ENCODE results near the gene CCDC57.

CCDC57 gene

DNA sequence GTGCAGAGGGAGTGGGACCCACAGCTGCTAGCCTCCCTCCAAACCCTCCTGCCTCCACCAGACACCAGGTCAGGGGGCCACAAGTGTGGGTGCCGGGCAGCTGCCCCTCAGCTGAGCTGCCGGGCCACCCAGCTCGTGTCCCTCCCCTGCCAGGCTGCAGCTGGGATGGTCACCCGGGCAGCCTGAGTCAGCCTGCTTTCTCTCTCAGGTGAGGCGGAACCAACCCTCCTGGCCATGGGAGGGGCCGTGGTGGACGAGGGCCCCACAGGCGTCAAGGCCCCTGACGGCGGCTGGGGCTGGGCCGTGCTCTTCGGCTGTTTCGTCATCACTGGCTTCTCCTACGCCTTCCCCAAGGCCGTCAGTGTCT is 23.1 kb upstream of the CCDC57 start:
- DNase-seq (ENCODE audit: low read depth) = no peak

DNA sequence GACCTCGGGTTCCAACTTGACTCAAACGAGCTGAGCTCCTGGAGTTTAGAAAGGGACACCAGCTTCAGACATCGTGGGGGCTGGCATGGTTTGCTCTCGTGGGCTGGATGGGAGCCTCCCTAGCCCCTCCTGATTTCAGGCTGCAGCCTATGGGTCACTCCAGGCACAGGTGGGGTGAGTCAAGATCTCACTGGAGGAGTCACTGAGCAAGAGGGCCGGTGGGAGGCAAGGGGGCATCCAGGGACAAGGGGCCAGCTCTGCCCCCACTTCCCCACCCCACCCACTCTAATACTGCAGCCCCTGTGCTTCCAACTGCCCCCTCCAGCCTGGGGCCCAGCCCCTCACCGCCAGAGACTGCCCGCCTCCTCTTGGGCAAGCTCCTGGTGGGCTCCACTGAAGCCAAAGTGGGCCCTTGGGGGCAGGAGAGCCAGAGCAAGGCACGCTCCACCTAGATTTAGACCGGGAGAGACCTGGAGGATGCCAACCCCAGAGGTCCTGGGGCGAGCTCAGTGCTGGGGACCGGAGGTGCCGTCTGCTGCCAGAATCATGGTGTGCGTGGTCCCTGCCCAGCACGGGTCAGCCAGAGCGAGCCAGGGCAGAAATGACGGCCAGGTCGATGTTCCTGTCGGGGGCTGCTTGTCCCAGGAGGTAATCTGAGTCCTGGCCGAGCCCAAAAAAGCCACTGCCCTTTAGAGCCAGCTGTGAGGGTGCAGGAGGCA is 22.6 kb upstream of the CCDC57 start:
- no peak for DNase-seq (ENCODE audit: low read depth)

DNA sequence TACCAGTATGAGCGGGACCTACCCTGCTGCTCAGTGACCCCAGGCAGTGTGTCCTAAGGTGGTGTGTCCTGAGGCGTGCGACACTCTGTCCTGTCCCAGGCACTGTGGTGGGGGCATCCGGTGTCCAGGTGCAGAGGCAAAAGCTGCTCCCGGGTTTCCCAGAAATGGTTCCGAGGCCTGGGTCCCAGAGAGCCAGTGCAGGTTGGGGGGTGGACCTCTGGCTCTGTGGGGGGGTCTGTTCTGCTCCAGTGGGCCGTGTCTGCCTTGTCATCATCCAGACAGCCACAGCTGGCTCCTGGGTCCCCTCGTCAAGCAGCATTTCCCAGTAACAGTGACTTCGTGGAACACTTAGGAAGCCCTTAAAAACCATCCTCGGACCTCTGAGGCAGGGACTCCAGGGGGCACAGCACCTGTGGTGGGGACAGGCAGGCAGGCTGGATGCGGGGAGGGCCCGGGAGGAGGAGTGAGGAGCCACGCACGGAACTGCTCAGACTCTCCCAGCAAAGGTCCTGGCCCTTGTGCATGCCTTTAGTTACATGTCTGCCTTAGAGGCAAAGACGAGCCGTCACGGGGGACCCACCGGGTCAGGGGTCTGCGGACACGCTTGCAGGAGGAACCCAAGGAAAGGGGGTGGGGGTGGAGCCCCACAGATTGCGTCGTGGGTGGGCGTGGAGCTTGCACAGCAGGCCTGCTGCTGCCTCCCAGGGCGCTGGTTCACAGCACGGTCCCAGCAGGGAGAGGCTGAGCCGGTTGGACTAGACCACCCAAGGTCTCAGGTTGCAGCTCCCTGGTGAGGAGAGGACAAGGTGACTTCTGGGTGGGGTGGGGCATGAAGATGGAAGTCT is 21.8 kb upstream of the CCDC57 start:
- no peak for DNase-seq (ENCODE audit: low read depth)

DNA sequence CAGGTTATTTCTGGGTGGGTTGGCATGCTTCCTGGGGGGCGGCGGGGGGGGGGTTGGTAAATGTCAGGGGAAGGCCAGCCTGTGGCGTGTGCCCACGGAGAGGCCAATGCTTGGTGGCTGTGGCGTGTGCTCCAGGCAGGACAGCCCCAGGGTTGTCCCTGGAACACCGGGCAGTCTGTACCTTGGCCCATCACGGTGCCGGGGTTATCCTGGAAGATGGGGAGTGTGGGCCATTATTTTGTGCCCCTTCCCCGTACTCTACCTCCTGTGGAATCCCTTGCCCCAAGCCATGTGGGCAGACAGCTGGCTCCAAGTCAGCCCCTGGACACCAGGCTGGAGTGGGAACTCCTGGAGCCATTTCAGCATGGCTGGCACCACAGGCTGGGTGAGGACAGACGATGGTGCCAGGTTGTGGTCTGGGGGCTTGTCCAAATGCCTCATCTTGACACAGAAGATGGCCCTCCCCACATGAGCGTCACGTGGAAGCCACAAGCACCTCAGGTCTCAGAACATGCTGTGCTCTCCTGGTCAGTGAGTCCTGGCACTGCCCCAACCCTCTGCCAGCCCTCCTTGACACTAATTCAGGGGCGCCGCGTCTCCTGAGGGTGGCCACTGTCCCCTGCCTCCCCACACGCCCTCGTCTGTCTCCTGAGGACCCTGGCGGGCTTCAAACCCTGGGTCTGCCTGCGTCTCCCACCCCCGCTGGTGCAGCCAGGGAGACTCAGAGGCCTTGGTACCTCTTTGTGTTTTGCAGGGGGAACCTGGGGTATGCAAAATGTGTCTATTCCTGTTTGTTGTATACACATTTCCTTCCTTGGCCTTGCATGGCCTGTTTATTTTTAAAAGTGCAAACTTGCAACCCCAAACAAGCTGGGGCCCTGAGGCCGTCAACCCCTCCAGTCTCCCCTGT is 20.5 kb upstream of the CCDC57 start:
- DNase-seq (ENCODE audit: low read depth) = no peak

DNA sequence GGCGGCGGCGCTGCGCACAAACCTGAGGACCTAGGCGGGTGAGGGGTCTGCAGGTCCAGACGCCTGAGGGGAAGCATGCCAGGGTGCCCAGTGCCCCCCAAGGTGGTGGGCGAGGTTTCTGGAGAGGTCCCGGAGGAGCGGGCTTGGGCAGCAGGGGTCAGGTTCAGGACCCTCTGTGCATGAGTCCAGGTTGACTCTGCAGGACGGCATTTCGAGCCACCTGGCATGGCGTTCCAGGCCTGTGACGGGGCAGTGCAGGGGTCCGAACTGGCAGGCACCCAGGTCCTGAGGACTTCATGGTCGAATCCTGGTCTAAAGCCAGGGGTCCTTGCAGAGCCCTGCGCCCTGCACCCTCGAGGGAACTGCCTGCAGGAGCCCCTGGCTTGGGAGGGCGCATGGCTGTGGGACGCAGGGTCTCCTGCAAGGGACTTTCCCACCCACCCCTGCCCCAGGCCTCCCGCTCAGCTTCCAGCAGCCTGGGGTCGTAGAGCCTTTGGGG is 19.7 kb upstream of the CCDC57 start:
- no peak for DNase-seq (ENCODE audit: low read depth)

DNA sequence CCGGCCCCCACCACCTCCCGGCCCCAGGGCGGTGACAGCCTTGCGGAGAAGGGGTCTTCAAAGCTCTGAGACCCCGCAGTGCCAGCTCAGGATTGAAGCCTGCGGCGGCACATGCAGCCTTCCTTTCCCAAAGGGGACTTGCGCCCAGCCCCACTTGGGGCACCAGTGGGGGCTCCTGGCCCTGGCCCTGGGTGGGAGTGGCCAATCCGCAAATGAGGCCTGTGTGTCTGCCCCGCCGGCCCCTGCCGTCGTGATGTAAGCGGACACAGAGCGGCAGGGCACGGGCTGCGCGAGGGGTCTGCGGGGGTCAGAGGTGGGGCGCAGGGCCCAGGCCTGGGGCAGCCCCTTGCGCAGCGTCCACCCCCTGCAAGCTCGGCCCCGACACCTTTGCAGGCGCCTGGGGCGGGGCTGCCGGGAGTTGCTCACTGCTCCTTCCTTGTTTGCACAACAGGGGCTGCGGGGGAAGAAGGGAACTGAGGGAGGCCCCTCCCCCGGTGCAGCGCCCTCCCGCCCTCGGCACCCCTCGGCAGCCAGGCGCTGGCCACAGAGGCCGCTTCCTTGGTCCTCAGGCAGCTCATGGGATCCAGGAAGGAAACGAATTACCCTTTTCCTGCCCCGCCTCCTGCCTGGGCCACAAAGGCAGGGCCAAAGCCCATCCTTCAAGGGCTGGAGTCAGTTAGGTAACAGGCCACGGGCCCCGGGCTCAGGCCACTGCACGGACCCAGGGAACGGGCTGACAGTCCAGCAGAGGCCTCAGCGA is 19.1 kb upstream of the CCDC57 start:
- no peak for DNase-seq (ENCODE audit: low read depth)

DNA sequence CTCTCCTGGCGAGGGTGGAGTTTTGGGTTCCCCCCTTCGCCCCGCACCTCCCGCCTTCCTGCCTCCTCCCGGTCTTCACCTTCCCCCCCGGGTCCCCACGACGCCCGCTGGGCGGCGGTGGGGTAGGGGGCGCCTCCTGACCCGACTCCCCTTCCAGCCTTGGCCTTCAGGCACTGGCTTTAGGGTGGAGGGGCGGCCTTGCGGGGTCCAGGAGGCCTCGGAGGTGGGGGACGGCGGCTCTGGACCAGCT is 18.6 kb upstream of the CCDC57 start:
- no peak for DNase-seq (ENCODE audit: low read depth)

DNA sequence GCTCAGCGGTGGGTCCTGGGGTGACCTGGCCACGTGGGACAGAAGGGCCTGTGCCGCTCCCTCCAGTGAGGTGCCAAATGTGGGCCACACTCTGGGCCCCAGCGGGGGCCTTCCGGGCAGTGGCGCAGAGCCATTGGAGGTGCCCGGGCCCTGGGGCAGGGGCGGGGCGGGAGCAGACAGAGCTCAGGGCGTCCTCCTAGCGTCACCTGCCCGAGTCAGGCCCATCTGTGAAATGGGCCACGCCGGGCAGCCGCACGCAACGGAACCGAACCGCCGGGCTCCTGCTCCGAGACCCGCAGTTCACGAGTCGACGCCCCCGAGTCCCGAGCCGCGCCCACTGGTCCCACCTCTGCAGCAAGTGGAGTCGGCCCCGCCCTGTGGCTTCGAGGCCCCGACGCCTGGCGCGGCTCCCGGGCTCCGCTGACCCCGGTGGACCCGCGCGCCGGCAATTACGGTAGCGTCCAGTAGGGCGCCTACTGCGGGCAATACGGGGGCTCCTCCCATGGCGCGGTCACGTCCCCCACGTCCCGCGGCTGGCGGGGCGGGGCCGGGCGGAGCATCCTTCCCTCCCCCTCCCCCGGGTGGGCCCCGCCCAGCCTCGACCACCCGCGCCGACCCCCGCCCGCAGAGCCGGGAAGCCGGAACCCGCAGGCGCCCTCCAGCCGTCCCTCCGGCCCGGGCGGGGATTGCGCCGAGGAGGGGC is 18.1 kb upstream of the CCDC57 start:
- DNase-seq (ENCODE audit: low read depth) = peak; percentile 44

DNA sequence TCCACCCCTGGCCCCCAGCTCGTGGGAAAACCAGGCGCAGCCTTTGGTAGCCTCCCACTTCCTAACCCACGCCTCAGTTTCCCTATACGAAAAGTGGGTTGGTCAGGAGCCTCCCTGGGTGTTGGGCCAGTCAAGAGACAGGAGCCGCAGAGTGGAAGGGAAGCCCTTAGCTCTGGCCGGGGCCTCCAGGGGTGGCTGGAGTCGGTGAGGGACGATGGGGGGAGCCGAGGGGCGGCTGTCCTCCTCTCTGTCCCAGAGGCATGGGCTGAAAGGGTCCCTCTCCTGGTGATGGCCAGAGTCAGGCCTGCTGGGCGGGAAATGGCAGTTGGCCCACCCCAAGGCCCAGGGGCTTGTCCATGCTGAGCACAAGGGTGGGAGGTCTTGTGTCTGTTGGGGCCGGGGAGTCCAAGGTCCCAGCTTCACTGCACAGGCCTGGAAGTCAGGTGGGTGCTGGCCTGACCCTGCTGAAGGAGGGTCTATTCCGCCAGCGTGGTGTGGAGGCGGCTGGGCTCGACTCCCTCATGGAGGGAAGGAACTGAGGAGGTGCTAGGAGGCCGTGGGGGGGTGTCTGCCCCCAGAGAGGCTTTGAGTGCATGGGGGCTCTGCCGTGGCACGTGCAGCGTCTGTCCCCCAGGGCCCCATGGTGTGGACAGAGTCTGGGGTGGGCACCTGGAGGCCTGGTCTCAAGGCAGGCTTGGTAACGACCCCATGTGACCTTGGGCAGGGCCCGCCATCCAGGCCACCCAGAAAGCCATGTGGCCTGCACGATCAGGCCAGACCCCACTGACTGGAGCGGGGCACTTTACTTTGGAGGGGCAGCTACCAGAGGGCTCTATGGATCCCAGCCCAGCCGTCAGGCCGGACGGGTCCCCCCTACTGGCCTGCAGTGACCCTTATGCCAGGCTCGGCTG is 17.3 kb upstream of the CCDC57 start:
- no peak for DNase-seq (ENCODE audit: low read depth)

DNA sequence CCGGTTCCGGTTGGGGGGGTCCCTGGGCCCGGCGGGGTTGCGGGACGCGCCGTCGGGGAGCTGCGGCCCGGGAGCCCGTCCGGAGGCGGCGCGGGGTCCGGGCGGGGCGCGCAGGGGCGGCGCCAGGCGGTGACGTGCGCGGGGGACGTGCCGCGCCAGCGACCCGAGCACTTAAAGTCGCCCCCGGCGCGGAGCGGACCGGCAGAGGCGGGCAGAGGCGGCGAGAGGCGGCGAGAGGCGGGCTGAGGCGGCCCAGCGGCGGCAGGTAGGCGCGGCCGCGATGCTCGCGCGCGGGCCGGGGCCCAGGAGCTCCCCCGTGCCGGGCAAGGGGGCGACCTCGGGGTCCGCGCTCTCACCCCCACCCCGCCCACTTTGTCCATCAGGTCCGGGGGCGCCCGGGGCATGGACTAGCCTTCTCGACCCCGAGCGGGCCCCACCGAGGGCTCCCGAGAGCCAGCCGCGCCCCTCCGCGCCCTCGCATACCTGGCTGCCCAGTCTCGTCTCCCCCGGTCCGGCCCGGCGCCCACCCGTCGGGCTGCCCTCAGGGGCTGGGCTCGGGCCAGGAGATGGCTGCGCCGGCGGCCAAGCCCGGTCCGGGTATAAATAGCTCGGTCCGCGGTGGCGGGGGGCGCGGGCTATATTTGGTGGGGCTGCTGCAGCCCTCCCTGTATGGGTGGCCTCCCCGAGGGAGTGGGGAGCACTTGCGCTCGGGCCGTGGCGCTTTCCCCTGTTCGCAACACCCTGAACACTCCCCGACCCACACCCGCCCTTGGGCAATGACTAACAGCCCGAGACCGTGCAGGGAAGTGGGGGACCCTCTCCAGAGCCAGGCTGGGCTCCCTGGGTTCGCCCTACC is 16.4 kb upstream of the CCDC57 start, which contains the start of gene SLC16A3:
TSS of gene SLC16A3 (plus strand) at position 201 of the 856 bp plus-strand sequence. CDS start 6,967 bp downstream, outside the sequence.
- DNase-seq (ENCODE audit: low read depth) = peak; percentile 53

DNA sequence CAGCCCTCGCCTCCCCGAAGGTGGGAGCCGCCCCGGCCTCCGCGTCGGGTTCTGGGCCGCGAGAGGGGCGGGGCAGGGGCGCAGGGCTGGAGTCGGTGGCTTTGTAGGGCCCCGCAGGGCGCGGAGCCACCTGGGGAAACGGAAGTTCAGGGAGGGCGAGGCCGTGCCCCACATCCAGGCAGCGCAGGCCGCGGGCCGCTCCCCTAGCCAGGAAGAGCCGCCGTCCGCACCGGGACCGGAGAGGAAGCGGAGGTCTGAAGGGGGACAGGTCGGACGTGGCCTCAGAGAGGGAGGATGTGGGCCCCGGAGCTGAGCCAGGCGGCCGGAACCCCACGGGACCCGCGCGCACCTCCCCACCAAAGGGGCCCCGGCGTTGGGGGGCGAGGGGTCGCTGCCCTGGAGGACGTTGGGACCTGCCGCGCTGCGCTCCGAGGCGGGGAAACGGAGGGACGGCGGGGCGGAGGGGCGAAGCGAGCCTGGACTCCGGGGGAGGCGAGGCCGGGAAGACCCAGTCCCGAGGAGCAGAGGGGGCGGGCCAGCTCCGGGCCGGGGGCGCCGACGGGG is 15.7 kb upstream of the CCDC57 start:
- peak; percentile 49 for DNase-seq (ENCODE audit: low read depth)

DNA sequence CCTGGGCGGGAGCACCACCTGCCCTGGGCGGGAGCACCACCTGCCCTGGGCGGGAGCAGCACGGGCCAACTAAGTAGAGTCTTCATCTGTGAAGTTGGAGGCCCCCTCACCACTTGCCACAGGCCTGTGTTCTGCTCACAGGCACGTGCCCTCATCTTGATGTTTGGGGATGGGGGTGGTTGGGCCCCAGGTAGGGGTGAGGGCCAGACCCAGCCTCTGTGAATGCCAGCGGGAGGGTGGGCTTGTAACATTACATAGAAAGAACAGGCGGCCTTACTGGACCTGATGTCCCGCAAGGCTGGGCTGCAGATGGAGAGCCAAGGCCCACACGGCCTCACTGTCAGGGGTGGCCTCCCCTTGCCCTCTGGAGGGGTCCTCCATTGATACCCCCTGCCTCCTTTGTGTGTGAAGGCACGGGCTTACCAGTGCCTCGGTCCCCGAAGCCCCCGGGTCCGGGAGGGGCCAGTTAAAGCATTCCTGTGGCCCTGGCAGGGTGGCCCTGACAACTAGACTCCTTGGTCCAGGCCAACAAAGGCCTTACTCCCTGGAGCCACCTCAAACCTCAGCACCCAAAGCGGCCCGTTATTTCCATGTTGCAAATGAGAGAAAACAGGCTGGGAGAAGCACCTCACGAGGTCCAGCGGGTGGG is 15.1 kb upstream of the CCDC57 start:
- no peak for DNase-seq (ENCODE audit: low read depth)

DNA sequence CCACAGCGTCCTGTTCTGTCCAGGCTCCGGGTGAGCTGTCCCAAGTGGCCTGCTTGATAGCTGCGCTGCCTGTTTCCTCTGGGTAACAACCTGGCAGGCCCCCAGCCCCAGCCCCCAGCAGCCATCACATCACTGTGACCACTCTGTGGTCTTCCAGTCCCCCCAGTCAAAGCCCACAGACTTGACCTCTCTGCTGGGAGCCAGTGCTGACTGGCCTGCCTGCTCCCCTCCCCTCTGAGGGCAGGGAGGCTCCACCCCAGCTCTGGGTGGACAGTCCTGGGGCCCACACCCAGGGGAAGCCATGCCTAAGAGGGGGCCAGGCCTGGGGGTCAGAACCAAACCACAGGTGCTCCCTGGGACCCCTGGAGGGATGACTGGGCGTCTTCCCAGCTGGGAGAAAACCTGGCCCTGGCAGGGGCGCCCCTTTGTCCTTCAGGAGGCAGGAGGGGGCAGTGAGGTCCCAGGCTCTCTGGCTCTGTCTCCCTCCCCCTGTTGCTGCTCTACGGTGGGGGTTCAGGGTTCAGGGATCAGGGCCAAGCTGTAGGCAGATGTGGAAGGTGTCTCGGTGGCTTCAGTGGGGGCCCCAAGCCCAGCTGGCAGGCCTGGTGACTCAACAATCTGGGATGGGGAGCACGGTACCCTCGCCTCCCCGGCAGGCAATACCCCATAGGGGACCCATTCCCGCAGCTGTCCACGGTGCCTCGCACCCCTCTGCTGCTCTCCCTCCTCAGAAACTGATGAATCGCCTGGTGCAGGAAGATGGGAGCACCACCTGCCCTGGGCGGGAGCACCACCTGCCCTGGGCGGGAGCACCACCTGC is 14.4 kb upstream of the CCDC57 start:
- DNase-seq (ENCODE audit: low read depth) = no peak

DNA sequence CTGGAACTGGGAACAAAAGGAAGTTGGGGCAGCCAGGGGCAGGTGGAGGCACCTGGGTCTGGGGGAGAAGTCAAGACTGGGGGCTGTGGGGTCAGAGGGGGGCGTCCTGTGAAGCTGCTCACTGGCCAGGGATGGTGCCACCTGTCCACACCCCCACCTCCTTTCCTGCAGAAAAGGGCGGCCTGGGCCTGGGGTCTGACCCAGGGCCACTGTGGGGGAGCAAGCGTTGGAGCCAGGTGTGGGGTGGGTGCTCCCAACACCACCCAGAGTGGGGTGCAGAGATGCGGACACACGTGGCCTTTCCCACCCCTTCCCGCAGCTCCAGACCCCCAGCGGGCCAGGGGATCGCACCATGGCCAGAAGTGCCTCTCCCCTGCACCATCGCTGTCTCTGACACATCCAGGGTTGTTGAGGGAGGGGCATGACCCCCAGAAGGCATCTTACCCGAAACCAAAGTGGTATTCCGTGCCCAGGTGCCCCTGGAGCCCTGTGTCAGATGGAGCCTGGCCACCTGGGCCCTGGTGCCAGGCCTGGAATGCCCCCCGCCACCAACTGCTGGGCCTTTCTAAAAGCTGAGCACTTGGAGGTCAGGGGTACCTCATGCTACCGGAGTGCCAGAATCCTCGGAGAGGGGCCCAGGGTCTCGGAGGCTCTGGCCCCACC is 13.6 kb upstream of the CCDC57 start:
- DNase-seq (ENCODE audit: low read depth) = no peak

DNA sequence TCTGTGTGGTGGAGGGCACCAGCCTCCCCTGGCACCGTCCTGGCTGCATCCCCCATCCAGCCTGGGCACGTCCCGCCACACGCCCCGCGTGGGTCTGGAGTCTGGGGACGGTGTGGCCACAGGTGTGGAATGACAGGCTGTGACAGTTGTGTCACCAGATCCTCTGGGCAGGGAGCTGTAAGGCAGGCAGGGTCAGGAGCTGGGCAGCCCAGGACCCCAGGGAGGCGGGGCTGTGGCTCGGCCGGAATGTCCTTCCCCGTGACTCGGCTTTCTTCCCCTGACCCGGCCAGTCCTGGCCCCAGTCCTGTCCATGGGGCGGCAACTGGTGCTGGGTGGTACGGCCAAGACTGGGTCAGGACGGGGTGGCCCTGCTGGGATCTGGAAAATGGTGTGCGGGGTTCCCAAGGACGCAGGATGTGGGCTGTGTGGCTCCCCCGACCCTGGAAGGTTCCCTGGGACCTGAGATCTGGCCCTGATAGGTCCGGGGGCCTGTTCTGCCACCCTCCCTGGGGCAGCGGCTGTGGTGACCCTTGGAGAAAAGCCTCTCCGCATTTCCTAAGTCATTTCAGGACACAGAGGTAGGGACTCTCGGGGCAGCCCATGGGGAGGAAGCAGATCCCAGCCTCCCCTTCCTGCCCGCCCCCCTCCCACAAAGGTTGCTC is 12.9 kb upstream of the CCDC57 start:
- no peak for DNase-seq (ENCODE audit: low read depth)

DNA sequence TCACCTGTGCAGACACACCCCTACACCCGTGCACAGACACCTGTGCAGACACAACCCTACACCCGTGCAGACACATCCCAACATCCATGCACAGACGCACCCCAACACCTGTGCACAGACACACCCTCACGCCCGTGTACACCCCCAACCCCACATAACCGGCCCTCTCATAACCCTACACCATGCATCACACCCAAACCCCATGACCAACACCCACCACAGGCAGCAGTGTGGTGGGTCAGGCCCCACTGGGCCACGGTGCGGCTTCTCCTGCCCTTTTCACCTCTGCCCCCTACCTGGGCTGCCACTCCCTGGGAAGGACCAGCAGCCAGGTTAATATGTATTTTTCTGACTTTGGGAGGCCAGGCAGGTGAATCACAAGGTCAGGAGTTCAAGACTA is 12.0 kb upstream of the CCDC57 start:
- DNase-seq (ENCODE audit: low read depth) = no peak
